ENCODE results near the gene FADS3. TPM values are rescaled to one million over a fixed set of nuclear protein-coding genes. Genes with fewer than 3 reads are reported as not detected.

FADS3 gene
- total and polyA plus RNA-seq, 2 of the 13 experiments (the other 11 are each of a cell fraction or from before 2014, with no cell fraction given) = 13.4 to 23.2 TPM

GRCh38 chr11:61923166-61924063 is 32.1 kb upstream of the FADS3 start (continued):
- TF ChIP-seq, protein P1, sequence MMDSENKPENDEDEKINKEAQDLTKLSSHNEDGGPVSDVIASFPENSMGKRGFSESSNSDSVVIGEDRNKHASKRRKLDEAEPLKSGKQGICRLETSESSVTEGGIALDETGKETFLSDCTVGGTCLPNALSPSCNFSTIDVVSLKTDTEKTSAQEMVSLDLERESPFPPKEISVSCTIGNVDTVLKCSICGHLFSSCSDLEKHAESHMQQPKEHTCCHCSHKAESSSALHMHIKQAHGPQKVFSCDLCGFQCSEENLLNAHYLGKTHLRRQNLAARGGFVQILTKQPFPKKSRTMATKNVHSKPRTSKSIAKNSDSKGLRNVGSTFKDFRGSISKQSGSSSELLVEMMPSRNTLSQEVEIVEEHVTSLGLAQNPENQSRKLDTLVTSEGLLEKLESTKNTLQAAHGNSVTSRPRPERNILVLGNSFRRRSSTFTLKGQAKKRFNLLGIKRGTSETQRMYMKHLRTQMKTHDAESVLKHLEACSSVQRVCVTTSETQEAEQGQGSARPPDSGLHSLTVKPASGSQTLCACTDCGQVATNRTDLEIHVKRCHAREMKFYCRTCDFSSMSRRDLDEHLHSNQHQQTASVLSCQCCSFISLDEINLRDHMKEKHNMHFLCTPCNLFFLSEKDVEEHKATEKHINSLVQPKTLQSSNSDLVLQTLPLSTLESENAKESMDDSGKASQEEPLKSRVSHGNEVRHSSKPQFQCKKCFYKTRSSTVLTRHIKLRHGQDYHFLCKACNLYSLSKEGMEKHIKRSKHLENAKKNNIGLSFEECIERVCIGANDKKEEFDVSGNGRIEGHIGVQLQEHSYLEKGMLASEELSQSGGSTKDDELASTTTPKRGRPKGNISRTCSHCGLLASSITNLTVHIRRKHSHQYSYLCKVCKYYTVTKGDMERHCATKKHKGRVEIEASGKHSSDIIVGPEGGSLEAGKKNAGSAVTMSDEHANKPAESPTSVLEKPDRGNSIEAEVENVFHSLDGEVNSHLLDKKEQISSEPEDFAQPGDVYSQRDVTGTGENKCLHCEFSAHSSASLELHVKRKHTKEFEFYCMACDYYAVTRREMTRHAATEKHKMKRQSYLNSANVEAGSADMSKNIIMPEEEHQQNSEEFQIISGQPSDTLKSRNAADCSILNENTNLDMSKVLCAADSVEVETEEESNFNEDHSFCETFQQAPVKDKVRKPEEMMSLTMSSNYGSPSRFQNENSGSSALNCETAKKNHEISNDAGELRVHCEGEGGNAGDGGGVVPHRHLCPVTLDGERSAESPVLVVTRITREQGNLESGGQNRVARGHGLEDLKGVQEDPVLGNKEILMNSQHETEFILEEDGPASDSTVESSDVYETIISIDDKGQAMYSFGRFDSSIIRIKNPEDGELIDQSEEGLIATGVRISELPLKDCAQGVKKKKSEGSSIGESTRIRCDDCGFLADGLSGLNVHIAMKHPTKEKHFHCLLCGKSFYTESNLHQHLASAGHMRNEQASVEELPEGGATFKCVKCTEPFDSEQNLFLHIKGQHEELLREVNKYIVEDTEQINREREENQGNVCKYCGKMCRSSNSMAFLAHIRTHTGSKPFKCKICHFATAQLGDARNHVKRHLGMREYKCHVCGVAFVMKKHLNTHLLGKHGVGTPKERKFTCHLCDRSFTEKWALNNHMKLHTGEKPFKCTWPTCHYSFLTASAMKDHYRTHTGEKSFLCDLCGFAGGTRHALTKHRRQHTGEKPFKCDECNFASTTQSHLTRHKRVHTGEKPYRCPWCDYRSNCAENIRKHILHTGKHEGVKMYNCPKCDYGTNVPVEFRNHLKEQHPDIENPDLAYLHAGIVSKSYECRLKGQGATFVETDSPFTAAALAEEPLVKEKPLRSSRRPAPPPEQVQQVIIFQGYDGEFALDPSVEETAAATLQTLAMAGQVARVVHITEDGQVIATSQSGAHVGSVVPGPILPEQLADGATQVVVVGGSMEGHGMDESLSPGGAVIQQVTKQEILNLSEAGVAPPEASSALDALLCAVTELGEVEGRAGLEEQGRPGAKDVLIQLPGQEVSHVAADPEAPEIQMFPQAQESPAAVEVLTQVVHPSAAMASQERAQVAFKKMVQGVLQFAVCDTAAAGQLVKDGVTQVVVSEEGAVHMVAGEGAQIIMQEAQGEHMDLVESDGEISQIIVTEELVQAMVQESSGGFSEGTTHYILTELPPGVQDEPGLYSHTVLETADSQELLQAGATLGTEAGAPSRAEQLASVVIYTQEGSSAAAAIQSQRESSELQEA (CRISPR knock-in tag; IDR thresholded peaks at IDR 0.05; ENCODE audit: not compliant biosample characterization) = no peak
- TF ChIP-seq HNRNPK (IDR thresholded peaks at IDR 0.05; ENCODE audit: low read depth, low read length, poor library complexity, severe bottlenecking) = no peak
- no peak for TF ChIP-seq NFIB (CRISPR knock-in tag; IDR thresholded peaks at IDR 0.05; ENCODE audit: borderline replicate concordance)
- TF ChIP-seq HHEX (CRISPR knock-in tag; IDR thresholded peaks at IDR 0.05) = no peak
- peak; percentile 54 for TF ChIP-seq AGO1 (IDR thresholded peaks at IDR 0.05; ENCODE audit: low read depth, low read length, poor library complexity, severe bottlenecking)
- TF ChIP-seq HCFC1 (IDR thresholded peaks at IDR 0.05; ENCODE audit: low read depth, low read length) = no peak
- TF ChIP-seq SRY (CRISPR knock-in tag; IDR thresholded peaks at IDR 0.05) = no peak
- no peak for TF ChIP-seq ONECUT2 (CRISPR knock-in tag; IDR thresholded peaks at IDR 0.05)
- TF ChIP-seq SRSF4 (IDR thresholded peaks at IDR 0.05; ENCODE audit: low read depth, low read length, poor library complexity, severe bottlenecking) = no peak
- TF ChIP-seq ZNF605 (CRISPR knock-in tag; IDR thresholded peaks at IDR 0.05) = peak; percentile 89
- TF ChIP-seq NFE2 (CRISPR knock-in tag; IDR thresholded peaks at IDR 0.05) = no peak
- no peak for TF ChIP-seq MTF1 (CRISPR knock-in tag; IDR thresholded peaks at IDR 0.05)
- TF ChIP-seq, protein P2, sequence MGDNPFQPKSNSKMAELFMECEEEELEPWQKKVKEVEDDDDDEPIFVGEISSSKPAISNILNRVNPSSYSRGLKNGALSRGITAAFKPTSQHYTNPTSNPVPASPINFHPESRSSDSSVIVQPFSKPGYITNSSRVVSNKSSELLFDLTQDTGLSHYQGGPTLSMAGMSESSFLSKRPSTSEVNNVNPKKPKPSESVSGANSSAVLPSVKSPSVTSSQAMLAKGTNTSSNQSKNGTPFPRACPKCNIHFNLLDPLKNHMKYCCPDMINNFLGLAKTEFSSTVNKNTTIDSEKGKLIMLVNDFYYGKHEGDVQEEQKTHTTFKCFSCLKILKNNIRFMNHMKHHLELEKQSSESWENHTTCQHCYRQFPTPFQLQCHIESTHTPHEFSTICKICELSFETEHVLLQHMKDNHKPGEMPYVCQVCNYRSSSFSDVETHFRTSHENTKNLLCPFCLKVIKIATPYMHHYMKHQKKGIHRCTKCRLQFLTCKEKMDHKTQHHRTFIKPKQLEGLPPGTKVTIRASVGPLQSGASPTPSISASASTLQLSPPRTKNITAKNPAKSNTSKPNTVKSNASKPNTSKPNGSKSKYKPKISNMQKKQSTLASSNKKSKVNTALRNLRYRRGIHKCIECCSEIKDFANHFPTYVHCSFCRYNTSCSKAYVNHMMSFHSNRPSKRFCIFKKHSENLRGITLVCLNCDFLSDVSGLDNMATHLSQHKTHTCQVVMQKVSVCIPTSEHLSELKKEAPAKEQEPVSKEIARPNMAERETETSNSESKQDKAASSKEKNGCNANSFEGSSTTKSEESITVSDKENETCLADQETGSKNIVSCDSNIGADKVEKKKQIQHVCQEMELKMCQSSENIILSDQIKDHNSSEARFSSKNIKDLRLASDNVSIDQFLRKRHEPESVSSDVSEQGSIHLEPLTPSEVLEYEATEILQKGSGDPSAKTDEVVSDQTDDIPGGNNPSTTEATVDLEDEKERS (CRISPR knock-in tag; IDR thresholded peaks at IDR 0.05) = peak; percentile 32; the same call in 1 of the 2 replicates
- no peak for TF ChIP-seq THYN1 (CRISPR knock-in tag; IDR thresholded peaks at IDR 0.05; ENCODE audit: borderline replicate concordance, low read depth)
- no peak for TF ChIP-seq PAX8 (CRISPR knock-in tag; IDR thresholded peaks at IDR 0.05; ENCODE audit: borderline replicate concordance)
- peak; percentile 77 for TF ChIP-seq HNF4G (IDR thresholded peaks at IDR 0.05; ENCODE audit: borderline replicate concordance, low read depth, low read length)
- TF ChIP-seq HNF4G (CRISPR knock-in tag; IDR thresholded peaks at IDR 0.05; ENCODE audit: borderline replicate concordance, low read depth) = peak; percentile 62; the same call in 1 of the 2 replicates
- TF ChIP-seq THAP11 (CRISPR knock-in tag; IDR thresholded peaks at IDR 0.05) = no peak; the same call in 1 of the 2 replicates
